WTC11 (cell line): ENCODE measurements around the gene CTNNA1. TPM values are rescaled to one million over a fixed set of nuclear protein-coding genes. Genes with fewer than 3 reads are reported as not detected.

Experiments
- ATAC-seq: fragments of 200-7000 bp; cut with Tn5 transposase; 2 replicates; pipeline ENCODE4 v1.10.0; 2021; ENCODE audit warnings: mild to moderate bottlenecking, moderate library complexity
- CTCF ChIA-PET: fragments of 300-600 bp; sonication (Branson Sonifier 250); formaldehyde crosslinking; loops from one replicate; lab custom pipeline; 2021; ENCODE audit warnings: antibody characterized with exemption; lab: Charles Lee
- POLR2A ChIA-PET: fragments of 350-600 bp; sonication (Branson Sonifier 250); formaldehyde crosslinking; loops from one replicate; lab custom pipeline; 2021; ENCODE audit warnings: antibody characterized with exemption; lab: Charles Lee
- DNase-seq: peaks from one replicate; pipeline ENCODE4 v3.0.0; 2021; ENCODE audit warnings: low spot score
- H3K27ac Mint-ChIP-seq: 2 replicates; pipeline ENCODE4 v1.8.0; 2021; ENCODE audit warnings: mixed read lengths
- H3K27me3 Mint-ChIP-seq: 2 replicates; pipeline ENCODE4 v1.8.0; 2021; ENCODE audit warnings: low read depth, mild to moderate bottlenecking, moderate library complexity, mixed read lengths
- H3K36me3 Mint-ChIP-seq: 2 replicates; pipeline ENCODE4 v1.8.0; 2021; ENCODE audit warnings: mixed read lengths
- H3K4me1 Mint-ChIP-seq: 2 replicates; pipeline ENCODE4 v1.8.0; 2022; ENCODE audit warnings: mixed read lengths
- H3K4me3 Mint-ChIP-seq: 2 replicates; pipeline ENCODE4 v1.8.0; 2021; ENCODE audit warnings: mild to moderate bottlenecking, moderate library complexity, mixed read lengths
- H3K9me3 Mint-ChIP-seq: 2 replicates; pipeline ENCODE4 v1.8.0; 2021; ENCODE audit warnings: mixed read lengths
- ATF1 ChIP-seq: sonication (generic); formaldehyde crosslinking; IDR thresholded peaks from 2 replicates; pipeline ENCODE4 v1.8.1; 2023; ENCODE audit warnings: mild to moderate bottlenecking, moderate library complexity, missing genetic modification reagents
- FOXK1 ChIP-seq: sonication (generic); formaldehyde crosslinking; IDR thresholded peaks from 2 replicates; pipeline ENCODE4 v1.8.0; 2022; ENCODE audit warnings: mild to moderate bottlenecking, moderate library complexity, missing genetic modification reagents
- MXD4 ChIP-seq: fragments of 250-450 bp; sonication (Bioruptor Pico); IDR thresholded peaks from 2 replicates; pipeline ENCODE4 v1.8.0; 2021; ENCODE audit warnings: mild to moderate bottlenecking, moderate library complexity, borderline replicate concordance
- NFE2L1 ChIP-seq: sonication (generic); formaldehyde crosslinking; IDR thresholded peaks from 2 replicates; pipeline ENCODE4 v1.8.1; 2023; ENCODE audit warnings: missing genetic modification reagents
- NFYB ChIP-seq: sonication (generic); formaldehyde crosslinking; conservative IDR thresholded peaks from 2 replicates; pipeline ENCODE4 v1.8.0; 2022; ENCODE audit warnings: low read depth, missing genetic modification reagents
- NR2C2 ChIP-seq: sonication (generic); formaldehyde crosslinking; IDR thresholded peaks from 2 replicates; pipeline ENCODE4 v1.8.0; 2022; ENCODE audit warnings: mild to moderate bottlenecking, missing genetic modification reagents
- NR3C1 ChIP-seq: sonication (generic); formaldehyde crosslinking; conservative IDR thresholded peaks from 2 replicates; pipeline ENCODE4 v1.8.1; 2023; ENCODE audit warnings: low read depth, mild to moderate bottlenecking, missing genetic modification reagents
- RELA ChIP-seq: sonication (generic); formaldehyde crosslinking; IDR thresholded peaks from 2 replicates; pipeline ENCODE4 v1.8.1; 2022; ENCODE audit warnings: missing genetic modification reagents, mild to moderate bottlenecking, borderline replicate concordance
- SP1 ChIP-seq: sonication (generic); formaldehyde crosslinking; conservative IDR thresholded peaks from 2 replicates; pipeline ENCODE4 v1.8.1; 2022; ENCODE audit warnings: missing genetic modification reagents
- TP53 ChIP-seq: sonication (generic); formaldehyde crosslinking; IDR thresholded peaks from 2 replicates; pipeline ENCODE4 v1.8.1; 2023; ENCODE audit warnings: mild to moderate bottlenecking, missing genetic modification reagents
- ZNF317 ChIP-seq: sonication (generic); formaldehyde crosslinking; IDR thresholded peaks from 2 replicates; pipeline ENCODE4 v1.8.1; 2023; ENCODE audit warnings: low read depth, mild to moderate bottlenecking, moderate library complexity, missing genetic modification reagents, borderline replicate concordance
- total RNA-seq: library from RNA; stranded (reverse); gene quantifications from 3 replicates; pipeline ENCODE4 v1.2.3, GENCODE V29; 2021
- TF ChIP-seq, protein P1 (sequence below): sonication (generic); formaldehyde crosslinking; IDR thresholded peaks from 2 replicates; pipeline ENCODE4 v1.8.1; 2023; ENCODE audit warnings: mild to moderate bottlenecking, missing genetic modification reagents, moderate library complexity
- TF ChIP-seq, protein P2 (sequence below): fragments of 250-450 bp; sonication (Bioruptor Pico); IDR thresholded peaks from 2 replicates; pipeline ENCODE4 v1.9.0; 2021; ENCODE audit warnings: mild to moderate bottlenecking, borderline replicate concordance
- TF ChIP-seq, protein P3 (sequence below): sonication (generic); formaldehyde crosslinking; IDR thresholded peaks from 2 replicates; pipeline ENCODE4 v1.8.1; 2022; ENCODE audit warnings: low read depth, mild to moderate bottlenecking, moderate library complexity, missing genetic modification reagents, borderline replicate concordance
- TF ChIP-seq, protein P4 (sequence below): sonication (generic); formaldehyde crosslinking; IDR thresholded peaks from 2 replicates; pipeline ENCODE4 v1.8.1; 2023; ENCODE audit warnings: mild to moderate bottlenecking, moderate library complexity, missing genetic modification reagents
- TF ChIP-seq, protein P5 (sequence below): sonication (generic); formaldehyde crosslinking; IDR thresholded peaks from 2 replicates; pipeline ENCODE4 v1.8.0; 2022; ENCODE audit warnings: mild to moderate bottlenecking, missing genetic modification reagents
- TF ChIP-seq, protein P6 (sequence below): sonication (generic); formaldehyde crosslinking; IDR thresholded peaks from 2 replicates; pipeline ENCODE4 v1.8.0; 2023; ENCODE audit warnings: missing genetic modification reagents
- TF ChIP-seq, protein P7 (sequence below): sonication (generic); formaldehyde crosslinking; IDR thresholded peaks from 2 replicates; pipeline ENCODE4 v1.8.1; 2022; ENCODE audit warnings: missing genetic modification reagents, borderline replicate concordance

Gene CTNNA1
- total RNA-seq, 1 experiment from 2014 or later = 309 TPM

DNA sequence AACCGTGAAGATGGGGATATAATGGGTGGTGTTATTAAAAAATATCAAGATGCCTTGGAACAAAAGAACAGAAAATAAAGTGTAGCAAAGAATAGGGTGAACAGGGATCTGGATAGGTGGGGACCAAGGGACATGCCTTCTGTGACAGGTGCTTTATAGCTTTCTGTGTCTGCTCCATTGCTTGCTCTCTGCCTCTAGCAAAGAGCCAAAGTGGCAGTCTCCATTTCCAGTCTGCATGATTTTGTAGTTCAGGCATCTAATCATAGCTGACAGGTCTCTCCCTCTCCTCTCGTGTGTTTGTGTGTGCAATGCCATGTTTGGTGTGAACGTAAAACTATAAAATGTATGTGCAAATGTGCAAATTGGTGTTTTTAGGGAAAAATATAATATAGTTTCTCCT lies 86.9 kb downstream of the CTNNA1 start:
- Mint-ChIP-seq H3K27me3 (no peaks in the 10 kb centered on the region), H3K9me3 (peaks cover 3% of the 10 kb centered on the region), H3K27ac (no peak overlapping the region), H3K4me1 (peaks cover 69% of the 10 kb centered on the region), H3K36me3 (peaks cover 7% of the 10 kb centered on the region), H3K4me3 (no peak overlapping the region)
- DNase-seq = no peak
- TF ChIP-seq ZNF317 (CRISPR knock-in tag) (no peak), TP53 (CRISPR knock-in tag) (no peak)
- TF ChIP-seq, protein P1, sequence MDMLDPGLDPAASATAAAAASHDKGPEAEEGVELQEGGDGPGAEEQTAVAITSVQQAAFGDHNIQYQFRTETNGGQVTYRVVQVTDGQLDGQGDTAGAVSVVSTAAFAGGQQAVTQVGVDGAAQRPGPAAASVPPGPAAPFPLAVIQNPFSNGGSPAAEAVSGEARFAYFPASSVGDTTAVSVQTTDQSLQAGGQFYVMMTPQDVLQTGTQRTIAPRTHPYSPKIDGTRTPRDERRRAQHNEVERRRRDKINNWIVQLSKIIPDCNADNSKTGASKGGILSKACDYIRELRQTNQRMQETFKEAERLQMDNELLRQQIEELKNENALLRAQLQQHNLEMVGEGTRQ (CRISPR knock-in tag) = no peak
- TF ChIP-seq, protein P2, sequence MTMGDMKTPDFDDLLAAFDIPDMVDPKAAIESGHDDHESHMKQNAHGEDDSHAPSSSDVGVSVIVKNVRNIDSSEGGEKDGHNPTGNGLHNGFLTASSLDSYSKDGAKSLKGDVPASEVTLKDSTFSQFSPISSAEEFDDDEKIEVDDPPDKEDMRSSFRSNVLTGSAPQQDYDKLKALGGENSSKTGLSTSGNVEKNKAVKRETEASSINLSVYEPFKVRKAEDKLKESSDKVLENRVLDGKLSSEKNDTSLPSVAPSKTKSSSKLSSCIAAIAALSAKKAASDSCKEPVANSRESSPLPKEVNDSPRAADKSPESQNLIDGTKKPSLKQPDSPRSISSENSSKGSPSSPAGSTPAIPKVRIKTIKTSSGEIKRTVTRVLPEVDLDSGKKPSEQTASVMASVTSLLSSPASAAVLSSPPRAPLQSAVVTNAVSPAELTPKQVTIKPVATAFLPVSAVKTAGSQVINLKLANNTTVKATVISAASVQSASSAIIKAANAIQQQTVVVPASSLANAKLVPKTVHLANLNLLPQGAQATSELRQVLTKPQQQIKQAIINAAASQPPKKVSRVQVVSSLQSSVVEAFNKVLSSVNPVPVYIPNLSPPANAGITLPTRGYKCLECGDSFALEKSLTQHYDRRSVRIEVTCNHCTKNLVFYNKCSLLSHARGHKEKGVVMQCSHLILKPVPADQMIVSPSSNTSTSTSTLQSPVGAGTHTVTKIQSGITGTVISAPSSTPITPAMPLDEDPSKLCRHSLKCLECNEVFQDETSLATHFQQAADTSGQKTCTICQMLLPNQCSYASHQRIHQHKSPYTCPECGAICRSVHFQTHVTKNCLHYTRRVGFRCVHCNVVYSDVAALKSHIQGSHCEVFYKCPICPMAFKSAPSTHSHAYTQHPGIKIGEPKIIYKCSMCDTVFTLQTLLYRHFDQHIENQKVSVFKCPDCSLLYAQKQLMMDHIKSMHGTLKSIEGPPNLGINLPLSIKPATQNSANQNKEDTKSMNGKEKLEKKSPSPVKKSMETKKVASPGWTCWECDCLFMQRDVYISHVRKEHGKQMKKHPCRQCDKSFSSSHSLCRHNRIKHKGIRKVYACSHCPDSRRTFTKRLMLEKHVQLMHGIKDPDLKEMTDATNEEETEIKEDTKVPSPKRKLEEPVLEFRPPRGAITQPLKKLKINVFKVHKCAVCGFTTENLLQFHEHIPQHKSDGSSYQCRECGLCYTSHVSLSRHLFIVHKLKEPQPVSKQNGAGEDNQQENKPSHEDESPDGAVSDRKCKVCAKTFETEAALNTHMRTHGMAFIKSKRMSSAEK (CRISPR knock-in tag) = no peak
- TF ChIP-seq, protein P3, sequence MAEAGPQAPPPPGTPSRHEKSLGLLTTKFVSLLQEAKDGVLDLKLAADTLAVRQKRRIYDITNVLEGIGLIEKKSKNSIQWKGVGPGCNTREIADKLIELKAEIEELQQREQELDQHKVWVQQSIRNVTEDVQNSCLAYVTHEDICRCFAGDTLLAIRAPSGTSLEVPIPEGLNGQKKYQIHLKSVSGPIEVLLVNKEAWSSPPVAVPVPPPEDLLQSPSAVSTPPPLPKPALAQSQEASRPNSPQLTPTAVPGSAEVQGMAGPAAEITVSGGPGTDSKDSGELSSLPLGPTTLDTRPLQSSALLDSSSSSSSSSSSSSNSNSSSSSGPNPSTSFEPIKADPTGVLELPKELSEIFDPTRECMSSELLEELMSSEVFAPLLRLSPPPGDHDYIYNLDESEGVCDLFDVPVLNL = no peak
- ChIA-PET POLR2A (interaction anchor here (0.6 kb wide), 1 partner anchor 49 kb away, joined by 3 read pairs; no protein-coding TSS in a partner anchor), CTCF (no interaction called here)
- ATAC-seq = no peak

DNA sequence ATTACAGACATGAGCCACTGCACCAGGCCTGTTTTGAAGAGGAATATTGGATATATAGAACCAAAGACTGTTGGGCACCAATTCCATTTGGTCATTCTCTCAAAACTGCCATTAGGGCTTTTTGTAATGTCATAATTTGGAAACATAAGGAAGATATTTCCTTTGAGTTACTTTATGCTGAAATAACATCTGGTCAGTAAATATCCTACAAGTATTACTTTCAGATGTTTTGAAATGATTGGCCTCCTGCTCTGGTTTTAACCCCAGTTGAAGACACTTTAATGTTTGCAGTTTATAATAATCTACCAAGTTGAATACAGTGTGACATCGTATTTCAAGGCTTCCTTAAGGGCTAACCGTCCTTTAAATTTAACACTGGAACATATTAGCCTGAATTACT lies 88.3 kb downstream of the CTNNA1 start:
- no peak overlapping the region for H3K27ac Mint-ChIP-seq
- TF ChIP-seq, protein P4, sequence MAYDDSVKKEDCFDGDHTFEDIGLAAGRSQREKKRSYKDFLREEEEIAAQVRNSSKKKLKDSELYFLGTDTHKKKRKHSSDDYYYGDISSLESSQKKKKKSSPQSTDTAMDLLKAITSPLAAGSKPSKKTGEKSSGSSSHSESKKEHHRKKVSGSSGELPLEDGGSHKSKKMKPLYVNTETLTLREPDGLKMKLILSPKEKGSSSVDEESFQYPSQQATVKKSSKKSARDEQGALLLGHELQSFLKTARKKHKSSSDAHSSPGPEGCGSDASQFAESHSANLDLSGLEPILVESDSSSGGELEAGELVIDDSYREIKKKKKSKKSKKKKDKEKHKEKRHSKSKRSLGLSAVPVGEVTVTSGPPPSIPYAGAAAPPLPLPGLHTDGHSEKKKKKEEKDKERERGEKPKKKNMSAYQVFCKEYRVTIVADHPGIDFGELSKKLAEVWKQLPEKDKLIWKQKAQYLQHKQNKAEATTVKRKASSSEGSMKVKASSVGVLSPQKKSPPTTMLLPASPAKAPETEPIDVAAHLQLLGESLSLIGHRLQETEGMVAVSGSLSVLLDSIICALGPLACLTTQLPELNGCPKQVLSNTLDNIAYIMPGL (CRISPR knock-in tag) = no peak
- TF ChIP-seq RELA (CRISPR knock-in tag) (no peak), MXD4 (no peak), NR2C2 (CRISPR knock-in tag) (no peak), NR3C1 (CRISPR knock-in tag) (no peak), ATF1 (no peak), NFE2L1 (CRISPR knock-in tag) (no peak), FOXK1 (CRISPR knock-in tag) (no peak), SP1 (CRISPR knock-in tag) (no peak), NFYB (CRISPR knock-in tag) (no peak)
- TF ChIP-seq, protein P5, sequence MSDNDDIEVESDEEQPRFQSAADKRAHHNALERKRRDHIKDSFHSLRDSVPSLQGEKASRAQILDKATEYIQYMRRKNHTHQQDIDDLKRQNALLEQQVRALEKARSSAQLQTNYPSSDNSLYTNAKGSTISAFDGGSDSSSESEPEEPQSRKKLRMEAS (CRISPR knock-in tag) = no peak
- TF ChIP-seq, protein P1 (CRISPR knock-in tag) = no peak
- TF ChIP-seq, protein P2 (CRISPR knock-in tag) = no peak
- TF ChIP-seq, protein P6, sequence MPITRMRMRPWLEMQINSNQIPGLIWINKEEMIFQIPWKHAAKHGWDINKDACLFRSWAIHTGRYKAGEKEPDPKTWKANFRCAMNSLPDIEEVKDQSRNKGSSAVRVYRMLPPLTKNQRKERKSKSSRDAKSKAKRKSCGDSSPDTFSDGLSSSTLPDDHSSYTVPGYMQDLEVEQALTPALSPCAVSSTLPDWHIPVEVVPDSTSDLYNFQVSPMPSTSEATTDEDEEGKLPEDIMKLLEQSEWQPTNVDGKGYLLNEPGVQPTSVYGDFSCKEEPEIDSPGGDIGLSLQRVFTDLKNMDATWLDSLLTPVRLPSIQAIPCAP (CRISPR knock-in tag) = no peak
- TF ChIP-seq, protein P7, sequence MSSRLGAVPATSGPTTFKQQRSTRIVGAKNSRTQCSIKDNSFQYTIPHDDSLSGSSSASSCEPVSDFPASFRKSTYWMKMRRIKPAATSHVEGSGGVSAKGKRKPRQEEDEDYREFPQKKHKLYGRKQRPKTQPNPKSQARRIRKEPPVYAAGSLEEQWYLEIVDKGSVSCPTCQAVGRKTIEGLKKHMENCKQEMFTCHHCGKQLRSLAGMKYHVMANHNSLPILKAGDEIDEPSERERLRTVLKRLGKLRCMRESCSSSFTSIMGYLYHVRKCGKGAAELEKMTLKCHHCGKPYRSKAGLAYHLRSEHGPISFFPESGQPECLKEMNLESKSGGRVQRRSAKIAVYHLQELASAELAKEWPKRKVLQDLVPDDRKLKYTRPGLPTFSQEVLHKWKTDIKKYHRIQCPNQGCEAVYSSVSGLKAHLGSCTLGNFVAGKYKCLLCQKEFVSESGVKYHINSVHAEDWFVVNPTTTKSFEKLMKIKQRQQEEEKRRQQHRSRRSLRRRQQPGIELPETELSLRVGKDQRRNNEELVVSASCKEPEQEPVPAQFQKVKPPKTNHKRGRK (CRISPR knock-in tag) = no peak

More for the DNA sequence above, 88.3 kb downstream of the CTNNA1 start:
- DNase-seq = no peak
- POLR2A ChIA-PET = no interaction called here
- CTCF ChIA-PET = no interaction called here
- no peak overlapping the region for H3K4me3 Mint-ChIP-seq
- H3K9me3 Mint-ChIP-seq = no peaks in the 10 kb centered on the region
- H3K36me3 Mint-ChIP-seq = 0 out of 2 replicates have a peak, but pooled peaks cover 5% of the 10 kb centered on the region
- H3K4me1 Mint-ChIP-seq = peaks cover 64% of the 10 kb centered on the region
- no peak for ATAC-seq
- no peaks in the 10 kb centered on the region for H3K27me3 Mint-ChIP-seq
